OCI-LY7 (cell line): ENCODE data around the gene NEK9. TPM values are rescaled to one million over a fixed set of nuclear protein-coding genes. Genes with fewer than 3 reads are reported as not detected.

ENCODE experiments used
- BruUV-seq: library from RNA; stranded (reverse); fragments of 400-500 nt; replicated peaks from 2 replicates; lab custom pipeline; 2021; lab: Mats Ljungman, UMichigan
- CTCF ChIA-PET: fragments of 300-600 bp; sonication (Branson Sonifier 250); formaldehyde crosslinking; loops from one replicate; lab custom pipeline; 2022; ENCODE audit warnings: antibody characterized with exemption; ENCODE audit not compliant: unreplicated experiment; lab: Charles Lee
- POLR2A ChIA-PET: fragments of 300-600 bp; sonication (Branson Sonifier 250); formaldehyde crosslinking; loops from one replicate; lab custom pipeline; 2022; ENCODE audit warnings: antibody characterized with exemption; lab: Charles Lee
- DNase-seq: peaks from one replicate; pipeline ENCODE4 v3.0.0-alpha.2; 2015; ENCODE audit warnings: low spot score
- H2AFZ ChIP-seq: fragments of 200-600 bp; sonication (generic), shearing (Covaris generic); 2 replicates; pipeline ENCODE4 v1.6.1; 2014; ENCODE audit warnings: mild to moderate bottlenecking, antibody characterized with exemption, low read length, moderate library complexity
- H3K27ac ChIP-seq: fragments of 200-600 bp; sonication (generic); 2 replicates; pipeline ENCODE4 v1.5.1; 2014; ENCODE audit warnings: mixed run types, low read depth, mild to moderate bottlenecking, moderate library complexity, low read length, inconsistent platforms; ENCODE audit not compliant: poor library complexity, severe bottlenecking
- H3K36me3 ChIP-seq: fragments of 200-600 bp; sonication (generic); 2 replicates; pipeline ENCODE4 v1.6.1; 2014; ENCODE audit warnings: mild to moderate bottlenecking, antibody characterized with exemption, low read length, moderate library complexity, mixed read lengths; ENCODE audit not compliant: insufficient read depth
- H3K4me1 ChIP-seq: fragments of 200-600 bp; sonication (generic); 2 replicates; pipeline ENCODE4 v1.5.1; 2014; ENCODE audit warnings: mild to moderate bottlenecking, low read length; ENCODE audit not compliant: insufficient read depth, poor library complexity, severe bottlenecking
- H3K4me2 ChIP-seq: fragments of 200-600 bp; sonication (generic); 2 replicates; pipeline ENCODE4 v1.6.1; 2014; ENCODE audit warnings: mild to moderate bottlenecking, low read length
- H3K4me3 ChIP-seq: fragments of 200-600 bp; sonication (generic); 2 replicates; pipeline ENCODE4 v1.5.1; 2014; ENCODE audit warnings: mild to moderate bottlenecking, low read depth, low read length; ENCODE audit not compliant: poor library complexity, severe bottlenecking
- H3K79me2 ChIP-seq: fragments of 200-600 bp; sonication (generic); 2 replicates; pipeline ENCODE4 v1.6.1; 2016; ENCODE audit warnings: low read depth, mild to moderate bottlenecking, low read length, moderate library complexity, mixed read lengths; ENCODE audit not compliant: insufficient read depth
- H3K9me2 ChIP-seq: fragments of 200-600 bp; sonication (generic); 2 replicates; pipeline ENCODE4 v1.6.1; 2016; ENCODE audit warnings: mild to moderate bottlenecking, low read length, mixed read lengths; ENCODE audit not compliant: insufficient read depth
- H3K9me3 ChIP-seq: fragments of 200-600 bp; sonication (generic); 2 replicates; pipeline ENCODE4 v1.6.1; 2014; ENCODE audit warnings: mild to moderate bottlenecking, mixed run types, low read length, mixed read lengths
- H4K20me1 ChIP-seq: fragments of 200-600 bp; sonication (generic); 2 replicates; pipeline ENCODE4 v1.6.1; 2014; ENCODE audit warnings: mild to moderate bottlenecking, antibody characterized with exemption, low read length, moderate library complexity, mixed read lengths; ENCODE audit not compliant: insufficient read depth
- EZH2phosphoT487 ChIP-seq: fragments of 200-600 bp; sonication (generic); IDR thresholded peaks from 2 replicates; pipeline ENCODE4 v1.6.1; 2018; ENCODE audit warnings: low read depth, borderline replicate concordance, mild to moderate bottlenecking, mixed run types, antibody characterized with exemption, low read length, moderate library complexity, mixed read lengths
- intact Hi-C: fragments of 100-400 bp; cut with micrococcal nuclease; formaldehyde crosslinking; loops from one replicate; pipeline ENCODE4 v1.10.0; 2022; ENCODE audit not compliant: unreplicated experiment
- total RNA-seq, 2 experiments: library from RNA; depleted of rRNA in 1 of 2; stranded (reverse); fragments of >200 nt in 1 of 2; shearing (Covaris generic) in 1 of 2; gene quantifications; 2 replicates each; pipeline ENCODE4 v1.2.3, GENCODE V29; 2014 to 2022
- TF ChIP-seq, protein P1 (sequence below): fragments of 200-600 bp; sonication (generic); conservative IDR thresholded peaks from 2 replicates; pipeline ENCODE4 v1.5.1; 2014; ENCODE audit warnings: mild to moderate bottlenecking, antibody characterized with exemption, low read length, moderate library complexity, mixed read lengths

The NEK9 gene
- total RNA-seq, 2 experiments from 2014 or later, result 58.3 to 86.4 TPM

DNA sequence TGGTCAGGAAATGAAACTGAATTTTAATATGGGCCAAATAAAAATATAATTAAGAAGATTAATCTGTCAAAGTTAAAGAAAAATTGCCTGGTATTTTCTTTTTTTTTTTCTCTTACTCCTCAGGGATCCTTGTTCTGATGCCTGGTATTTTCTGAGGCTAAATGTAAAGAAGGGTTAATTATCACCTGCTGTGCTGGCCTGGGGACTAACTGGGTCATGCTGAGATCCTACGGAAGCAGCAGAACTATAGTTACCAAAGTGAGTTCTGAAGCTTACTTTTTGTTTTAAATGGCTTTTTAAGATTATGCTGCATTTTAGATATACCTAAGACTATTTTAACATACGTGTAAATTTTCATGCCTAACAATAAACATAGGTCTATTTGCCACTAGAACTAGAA, 34.1 kb downstream of the NEK9 start:
- Histone ChIP-seq H3K9me3 (no peaks in the 10 kb centered on the region), H3K36me3 (peaks cover 81% of the 10 kb centered on the region), H2AFZ (no peak overlapping the region), H4K20me1 (no peaks in the 10 kb centered on the region), H3K4me2 (no peak overlapping the region), H3K79me2 (no peaks in the 10 kb centered on the region), H3K9me2 (no peaks in the 10 kb centered on the region), H3K4me1 (no peaks in the 10 kb centered on the region), H3K4me3 (no peak overlapping the region), H3K27ac (no peak overlapping the region)
- CTCF ChIA-PET, result no interaction called here
- no TSS peak for BruUV-seq
- no peak for DNase-seq
- TF ChIP-seq EZH2phosphoT487, result no peak
- TF ChIP-seq, protein P1, sequence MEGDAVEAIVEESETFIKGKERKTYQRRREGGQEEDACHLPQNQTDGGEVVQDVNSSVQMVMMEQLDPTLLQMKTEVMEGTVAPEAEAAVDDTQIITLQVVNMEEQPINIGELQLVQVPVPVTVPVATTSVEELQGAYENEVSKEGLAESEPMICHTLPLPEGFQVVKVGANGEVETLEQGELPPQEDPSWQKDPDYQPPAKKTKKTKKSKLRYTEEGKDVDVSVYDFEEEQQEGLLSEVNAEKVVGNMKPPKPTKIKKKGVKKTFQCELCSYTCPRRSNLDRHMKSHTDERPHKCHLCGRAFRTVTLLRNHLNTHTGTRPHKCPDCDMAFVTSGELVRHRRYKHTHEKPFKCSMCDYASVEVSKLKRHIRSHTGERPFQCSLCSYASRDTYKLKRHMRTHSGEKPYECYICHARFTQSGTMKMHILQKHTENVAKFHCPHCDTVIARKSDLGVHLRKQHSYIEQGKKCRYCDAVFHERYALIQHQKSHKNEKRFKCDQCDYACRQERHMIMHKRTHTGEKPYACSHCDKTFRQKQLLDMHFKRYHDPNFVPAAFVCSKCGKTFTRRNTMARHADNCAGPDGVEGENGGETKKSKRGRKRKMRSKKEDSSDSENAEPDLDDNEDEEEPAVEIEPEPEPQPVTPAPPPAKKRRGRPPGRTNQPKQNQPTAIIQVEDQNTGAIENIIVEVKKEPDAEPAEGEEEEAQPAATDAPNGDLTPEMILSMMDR, result no peak
- POLR2A ChIA-PET, result interaction anchor here (0.8 kb wide), 1 partner anchor 13 kb away, joined by 3 read pairs; no protein-coding TSS in a partner anchor
- intact Hi-C loops, result no loop called here

DNA sequence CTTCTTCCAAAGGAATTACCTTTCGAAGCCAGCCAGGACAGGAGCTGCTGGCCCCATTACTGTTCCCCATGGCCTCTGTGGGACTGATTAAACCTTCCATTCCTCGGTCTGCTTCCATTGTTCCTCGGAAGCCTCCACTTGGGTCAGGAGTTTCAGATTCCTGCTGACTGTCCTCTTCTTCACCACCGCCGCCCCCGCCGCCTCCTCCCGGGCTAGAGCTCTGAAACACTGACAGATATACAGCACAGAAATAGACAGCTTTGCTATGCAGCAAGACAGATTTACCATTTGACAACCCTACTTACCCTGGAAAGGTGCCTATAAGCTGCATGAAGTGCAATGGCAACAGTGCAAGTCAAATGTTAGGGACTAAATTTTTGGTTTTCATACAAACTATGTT, 35.6 kb downstream of the NEK9 start:
- no peak overlapping the region for H2AFZ ChIP-seq
- ChIA-PET CTCF (no interaction called here), POLR2A (no interaction called here)
- H3K9me3 ChIP-seq, result no peaks in the 10 kb centered on the region
- TF ChIP-seq EZH2phosphoT487, result no peak
- TF ChIP-seq, protein P1, result no peak
- H3K4me3 ChIP-seq, result no peak overlapping the region
- H3K36me3 ChIP-seq, result peaks cover 81% of the 10 kb centered on the region
- no peaks in the 10 kb centered on the region for H3K9me2 ChIP-seq
- no peaks in the 10 kb centered on the region for H3K79me2 ChIP-seq
- H4K20me1 ChIP-seq, result no peaks in the 10 kb centered on the region
- intact Hi-C loops, result no loop called here
- no peaks in the 10 kb centered on the region for H3K4me1 ChIP-seq
- no TSS peak for BruUV-seq
- H3K4me2 ChIP-seq, result no peak overlapping the region
- no peak overlapping the region for H3K27ac ChIP-seq
- no peak for DNase-seq

DNA sequence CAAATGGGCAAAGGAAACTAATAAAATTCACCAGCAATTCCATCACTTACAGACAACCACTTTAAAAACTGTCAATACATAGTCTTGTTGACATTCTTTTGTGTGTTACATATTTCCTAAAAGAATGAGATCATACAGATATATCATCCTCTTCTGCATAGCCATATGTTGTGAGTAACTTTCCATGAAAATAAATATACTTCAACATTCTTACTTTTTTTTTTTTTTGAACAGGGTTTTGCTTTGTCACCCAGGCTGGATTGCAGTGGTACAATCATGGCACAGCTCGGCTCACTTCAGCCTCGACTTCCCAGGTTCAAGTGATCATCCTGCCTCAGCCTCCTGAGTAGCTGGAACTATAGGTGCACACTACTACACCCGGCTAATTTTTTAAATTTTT, 36.5 kb downstream of the NEK9 start:
- H3K27ac ChIP-seq, result no peak overlapping the region

More for the DNA sequence above, 36.5 kb downstream of the NEK9 start:
- H3K9me2 ChIP-seq, result no peaks in the 10 kb centered on the region
- H3K4me3 ChIP-seq, result no peak overlapping the region
- H2AFZ ChIP-seq, result no peak overlapping the region
- no peaks in the 10 kb centered on the region for H4K20me1 ChIP-seq
- POLR2A ChIA-PET, result no interaction called here
- peaks cover 80% of the 10 kb centered on the region for H3K36me3 ChIP-seq
- intact Hi-C loops, result no loop called here
- CTCF ChIA-PET, result no interaction called here
- H3K4me1 ChIP-seq, result no peaks in the 10 kb centered on the region
- TF ChIP-seq, protein P1, result no peak
- no peak for TF ChIP-seq EZH2phosphoT487
- no TSS peak for BruUV-seq
- no peaks in the 10 kb centered on the region for H3K9me3 ChIP-seq
- H3K79me2 ChIP-seq, result no peaks in the 10 kb centered on the region
- DNase-seq, result no peak
- no peak overlapping the region for H3K4me2 ChIP-seq
